Neural cell (in vitro differentiated cells): Measurements from ENCODE around the gene ARHGEF19.

Experiments
- CTCF ChIP-seq: fragments of 450-650 bp; IDR thresholded peaks from 2 replicates; pipeline ENCODE4 v1.5.1; 2014; ENCODE audit warnings: antibody characterized with exemption, mild to moderate bottlenecking, moderate library complexity; ENCODE audit not compliant: poor library complexity, severe bottlenecking
- EP300 ChIP-seq: fragments of 450-650 bp; conservative IDR thresholded peaks from 2 replicates; pipeline ENCODE4 v1.6.1; 2014; ENCODE audit warnings: antibody characterized with exemption, mild to moderate bottlenecking, moderate library complexity; ENCODE audit not compliant: poor library complexity, severe bottlenecking
- EZH2 ChIP-seq: fragments of 200-600, 300-800 bp; shearing (Covaris generic), sonication (generic); IDR thresholded peaks from 2 replicates; pipeline ENCODE4 v1.6.1; 2014; ENCODE audit warnings: antibody characterized with exemption, low read length, borderline replicate concordance, mild to moderate bottlenecking; ENCODE audit not compliant: insufficient read depth, poor library complexity, severe bottlenecking
- MXI1 ChIP-seq: fragments of 450-650 bp; conservative IDR thresholded peaks from 2 replicates; pipeline ENCODE4 v1.6.1; 2014; ENCODE audit warnings: antibody characterized with exemption, mild to moderate bottlenecking; ENCODE audit not compliant: poor library complexity, severe bottlenecking
- POLR2AphosphoS5 ChIP-seq: IDR thresholded peaks from 2 replicates; pipeline ENCODE4 v1.6.1; 2012
- RAD21 ChIP-seq: fragments of 450-650 bp; conservative IDR thresholded peaks from 2 replicates; pipeline ENCODE4 v1.6.1; 2014; ENCODE audit warnings: antibody characterized with exemption, mild to moderate bottlenecking, moderate library complexity
- REST ChIP-seq: IDR thresholded peaks from 2 replicates; pipeline ENCODE4 v1.6.1; 2012; ENCODE audit warnings: borderline replicate concordance
- SMC3 ChIP-seq: fragments of 450-650 bp; conservative IDR thresholded peaks from 2 replicates; pipeline ENCODE4 v1.6.1; 2014; ENCODE audit warnings: antibody characterized with exemption, mild to moderate bottlenecking, moderate library complexity; ENCODE audit not compliant: poor library complexity

- no peak for TF ChIP-seq POLR2AphosphoS5
- no peak for TF ChIP-seq CTCF
- TF ChIP-seq EZH2, result no peak
- TF ChIP-seq REST, result no peak
- no peak for TF ChIP-seq RAD21
- no peak for TF ChIP-seq MXI1
- TF ChIP-seq SMC3, result peak; percentile 7
- no peak for TF ChIP-seq EP300
Observed at GRCh38 chr1:16244650-16245285, 32.3 kb upstream of the ARHGEF19 start.
